K562 (cell line): ENCODE measurements around the gene FBXO22. TPM values are rescaled to one million over a fixed set of nuclear protein-coding genes. Genes with fewer than 3 reads are reported as not detected.

Experiments
- ATAC-seq: fragments of 200-7000 bp; cut with Tn5 transposase; 3 replicates; pipeline ENCODE4 v1.9.1; 2020; ENCODE audit warnings: moderate library complexity
- BruUV-seq: library from RNA; stranded (reverse); fragments of 400-500 nt; replicated peaks from 2 replicates; lab custom pipeline; 2021; lab: Mats Ljungman, UMichigan
- CTCF ChIA-PET: fragments of 300-600 bp; formaldehyde crosslinking; extraction: SDS; loops from one replicate; lab custom pipeline; 2021; ENCODE audit warnings: low intra/inter-chr PET ratio; lab: Yijun Ruan, JAX
- POLR2A ChIA-PET: fragments of 300-600, 350-650 bp; sonication (Branson Sonifier 250); formaldehyde crosslinking; extraction: SDS; loops from one replicate; lab custom pipeline; 2021; ENCODE audit warnings: antibody characterized with exemption, inconsistent platforms; lab: Yijun Ruan, JAX
- DNase-seq, 4 experiments: peaks; one replicate each; pipeline versions ENCODE4 v3.0.0 to v3.0.0-alpha.2; 2011 to 2018; ENCODE audit warnings: low spot score in 3 of 4, mixed read lengths in 3 of 4; ENCODE audit errors: extremely low read depth in 1 of 4
- FAIRE-seq: peaks from 2 replicates; lab custom pipeline; 2011; peaks lifted over from hg19 to GRCh38; lab: Jason Lieb, UNC
- H2AFZ ChIP-seq: 2 replicates; pipeline ENCODE4 v1.6.0; 2011; ENCODE audit warnings: low read depth, low read length, control low read depth, inconsistent platforms
- H3K27ac ChIP-seq: fragments of 200-600 bp; 3 replicates; pipeline ENCODE4 v1.8.0; 2011; ENCODE audit warnings: low read depth, mild to moderate bottlenecking, control low read depth, inconsistent platforms, low read length, moderate library complexity, mixed read lengths; ENCODE audit errors: extremely low read depth
- H3K27me3 ChIP-seq, 2 experiments: fragments of 300-600 bp in 1 of 2; 2 replicates in 1 of 2; 3 replicates in 1 of 2; pipeline versions ENCODE4 v1.6.0 to v1.8.0; 2011; ENCODE audit warnings: inconsistent platforms in 2 of 2, low read length in 2 of 2, mild to moderate bottlenecking in 1 of 2, mixed read lengths in 1 of 2, moderate library complexity in 1 of 2; ENCODE audit not compliant: control insufficient read depth in 2 of 2, insufficient read depth in 2 of 2
- H3K36me3 ChIP-seq: fragments of 300-600 bp; 3 replicates; pipeline ENCODE4 v1.8.0; 2011; ENCODE audit warnings: mild to moderate bottlenecking, low read length, inconsistent platforms; ENCODE audit not compliant: control insufficient read depth, insufficient read depth
- H3K4me1 ChIP-seq, 2 experiments: fragments of 200-600 bp in 1 of 2; replicated peaks in 1 of 2; 2 replicates in 1 of 2; 3 replicates in 1 of 2; pipeline versions ENCODE4 v1.5.1 to v1.8.0; 2011; ENCODE audit warnings: inconsistent platforms in 2 of 2, low read length in 2 of 2, mild to moderate bottlenecking in 1 of 2, mixed read lengths in 1 of 2, moderate library complexity in 1 of 2; ENCODE audit not compliant: control insufficient read depth in 2 of 2, insufficient read depth in 2 of 2
- H3K4me2 ChIP-seq: 2 replicates; pipeline ENCODE4 v1.6.1; 2011; ENCODE audit warnings: low read length, control low read depth, inconsistent platforms, mixed read lengths; ENCODE audit not compliant: insufficient read depth
- H3K4me3 ChIP-seq: fragments of 200-600 bp; sonication (generic), shearing (Covaris generic); 2 replicates; pipeline ENCODE4 v1.5.1; 2016; ENCODE audit warnings: control low read depth, inconsistent platforms
- H3K79me2 ChIP-seq: fragments of 200-600 bp; 3 replicates; pipeline ENCODE4 v1.8.0; 2011; ENCODE audit warnings: low read length, inconsistent platforms; ENCODE audit not compliant: control insufficient read depth, insufficient read depth
- H3K9ac ChIP-seq, 2 experiments: 2 replicates each; pipeline versions ENCODE4 v1.6.0 to v1.6.1; 2011; ENCODE audit warnings: low read depth in 2 of 2, low read length in 2 of 2, control low read depth in 1 of 2, inconsistent platforms in 1 of 2, mild to moderate bottlenecking in 1 of 2, mixed read lengths in 1 of 2; ENCODE audit not compliant: insufficient read depth in 1 of 2
- H3K9me1 ChIP-seq: one replicate; pipeline ENCODE4 v1.6.0; 2011; ENCODE audit warnings: inconsistent platforms, mild to moderate bottlenecking, low read length, moderate library complexity; ENCODE audit not compliant: control insufficient read depth, insufficient read depth
- H3K9me3 ChIP-seq: replicated peaks from 2 replicates; pipeline ENCODE4 v1.5.1; 2011; ENCODE audit warnings: low read depth, low read length, inconsistent platforms; ENCODE audit not compliant: control insufficient read depth, insufficient read depth
- H4K20me1 ChIP-seq: replicated peaks from 2 replicates; pipeline ENCODE4 v1.6.1; 2011; ENCODE audit warnings: low read length, inconsistent platforms, mixed read lengths; ENCODE audit not compliant: control insufficient read depth, insufficient read depth
- ARID2 ChIP-seq: fragments of 450-650 bp; IDR thresholded peaks from 2 replicates; pipeline ENCODE4 v1.6.1; 2017; ENCODE audit warnings: antibody characterized with exemption, mild to moderate bottlenecking
- CHD1 ChIP-seq: fragments of 200-600 bp; sonication (generic); IDR thresholded peaks from one replicate; pipeline ENCODE4 v1.6.1; 2012; ENCODE audit warnings: mild to moderate bottlenecking, moderate library complexity, low read length, inconsistent platforms
- DPF2 ChIP-seq: fragments of 450-650 bp; IDR thresholded peaks from 2 replicates; pipeline ENCODE4 v1.6.1; 2016
- EGR1 ChIP-seq: fragments of 450-650 bp; conservative IDR thresholded peaks from 2 replicates; pipeline ENCODE4 v1.6.1; 2017; ENCODE audit warnings: mild to moderate bottlenecking
- HDAC6 ChIP-seq: IDR thresholded peaks from 2 replicates; pipeline ENCODE4 v1.6.1; 2012; ENCODE audit warnings: low read depth, mild to moderate bottlenecking, control low read depth, inconsistent platforms, low read length, moderate library complexity
- ILF3 ChIP-seq: fragments of 450-650 bp; IDR thresholded peaks from 2 replicates; pipeline ENCODE4 v1.6.1; 2018; ENCODE audit warnings: antibody characterized with exemption, mild to moderate bottlenecking, moderate library complexity, borderline replicate concordance
- KAT2B ChIP-seq: IDR thresholded peaks from one replicate; pipeline ENCODE4 v1.6.1; 2012; ENCODE audit warnings: low read depth, mild to moderate bottlenecking, control low read depth, inconsistent platforms, low read length, moderate library complexity
- MAFK ChIP-seq: IDR thresholded peaks from 2 replicates; pipeline ENCODE4 v1.6.1; 2011; ENCODE audit warnings: low read length, improper control_type of control experiment
- NFATC3 ChIP-seq: fragments of 450-650 bp; IDR thresholded peaks from 2 replicates; pipeline ENCODE4 v1.6.1; 2017; ENCODE audit warnings: mild to moderate bottlenecking
- NR2C1 ChIP-seq, 2 experiments: fragments of 450-650 bp; IDR thresholded peaks; 2 replicates each; pipeline ENCODE4 v1.6.1; 2017; ENCODE audit warnings: mild to moderate bottlenecking in 2 of 2, antibody characterized with exemption in 1 of 2, inconsistent platforms in 1 of 2, missing compliant biosample characterization in 1 of 2, missing genetic modification characterization in 1 of 2
- POLR2H ChIP-seq: IDR thresholded peaks from 2 replicates; pipeline ENCODE4 v1.6.1; 2016; ENCODE audit warnings: missing genetic modification characterization, low read depth, mild to moderate bottlenecking, control low read depth, missing compliant biosample characterization, moderate library complexity
- RBM34 ChIP-seq: fragments of 200-400 bp; formaldehyde crosslinking; IDR thresholded peaks from 2 replicates; pipeline ENCODE4 v1.6.1; 2018; ENCODE audit warnings: low read length, borderline replicate concordance; ENCODE audit not compliant: insufficient read depth
- RREB1 ChIP-seq: fragments of 250-450 bp; sonication (Bioruptor Pico); IDR thresholded peaks from 2 replicates; pipeline ENCODE4 v1.4.0; 2020
- SMC3 ChIP-seq: conservative IDR thresholded peaks from 2 replicates; pipeline ENCODE4 v1.6.1; 2011; ENCODE audit warnings: low read depth, low read length, improper control_type of control experiment; ENCODE audit not compliant: insufficient read depth
- STAG1 ChIP-seq: sonication (generic); formaldehyde crosslinking; IDR thresholded peaks from 2 replicates; pipeline ENCODE4 v1.5.0; 2020; ENCODE audit warnings: missing genetic modification reagents, borderline replicate concordance
- TCF7 ChIP-seq: sonication (generic); IDR thresholded peaks from 2 replicates; pipeline ENCODE4 v1.6.1; 2016; ENCODE audit warnings: antibody characterized with exemption, borderline replicate concordance
- WGBS: fragments of 100-300 bp; shearing (Covaris generic); methylation state at CpG from one replicate; pipeline ENCODE4 v1.1.6; 2016; ENCODE audit warnings: low coverage, mixed read lengths; ENCODE audit not compliant: insufficient coverage; ENCODE audit errors: missing lambda C conversion rate; 5-methylcytosine and 5-hydroxymethylcytosine counted together
- in situ Hi-C: fragments of 300-500 bp; cut with MboI; formaldehyde crosslinking; loops from 4 replicates; pipeline ENCODE4 v1.15.0; 2018; ENCODE audit warnings: inconsistent platforms, mixed read lengths
- intact Hi-C: fragments of 100-400 bp; cut with micrococcal nuclease; formaldehyde crosslinking; loops from 2 replicates; pipeline ENCODE4 v1.14.2; 2022
- polyA plus RNA-seq, 8 experiments: library from polyadenylated mRNA; depleted of rRNA in 4 of 8; stranded (reverse) in 5 of 8; unstranded in 3 of 8; fragments of >200 nt; fragmentation: Nextera tagmentation in 2 of 8; fragmentation: Illumina TruSeq in 1 of 8; extraction: Ambion mirVana in 2 of 8; extraction: Trizol in 1 of 8; gene quantifications; 2 replicates each; pipeline versions ENCODE4 v1.2.1 to v1.2.3, GENCODE V29; 2011 to 2014; ENCODE audit warnings: inconsistent platforms in 1 of 8, missing spikeins in 1 of 8
- total RNA-seq, 7 experiments: library from RNA; depleted of rRNA in 6 of 7; stranded (reverse); fragments of >200 nt in 6 of 7; fragmentation: Illumina TruSeq in 2 of 7; extraction: Trizol in 2 of 7; gene quantifications; 2 replicates each; pipeline versions ENCODE4 v1.2.1 to v1.2.3, GENCODE V29; 2011 to 2021; ENCODE audit warnings: low replicate concordance in 1 of 7

Gene FBXO22
- total and polyA plus RNA-seq, 9 of the 15 experiments (the other 6 are each of a cell fraction or from before 2014, with no cell fraction given) = 24.4 to 99.4 (median 66.5) TPM

- Histone ChIP-seq H3K4me1 (no peaks in the 10 kb centered on the region), H3K9me3 (no peaks in the 10 kb centered on the region), H3K4me3 (no peak overlapping the region), H3K9ac (no peak overlapping the region), H3K4me2 (no peak overlapping the region), H3K9me1 (no peaks in the 10 kb centered on the region), H3K27ac (no peak overlapping the region), H3K79me2 (peaks cover 15% of the 10 kb centered on the region; the same call in 1 of the 3 replicates), H3K36me3 (peaks cover 92% of the 10 kb centered on the region), H2AFZ (no peak overlapping the region), H4K20me1 (peaks cover 4% of the 10 kb centered on the region), H3K27me3 (no peaks in the 10 kb centered on the region)
- ChIA-PET CTCF (interaction anchor here (0.5 to 2.4 kb wide), 13 partner anchors 18 to 1199 kb away, joined by 3 to 15 read pairs (median 3); partner anchors contain the start of genes FBXO22 and PTPN9), POLR2A (interaction anchor here (0.6 to 1.2 kb wide), 4 partner anchors 18 to 280 kb away, joined by 3 to 4 read pairs (median 3); partner anchors contain the start of gene FBXO22)
- in situ Hi-C loops (loop anchor here (5.0 kb wide), 1 partner anchor 110 kb away; no protein-coding TSS in a partner anchor), intact Hi-C loops (loop anchor here (1.0 to 10.0 kb wide), 4 partner anchors 112 to 237 kb away; no protein-coding TSS in a partner anchor)
- FAIRE-seq = peak; percentile 86
- ATAC-seq = peak; percentile 99
- DNase-seq = peak in 2 of 4 experiments; percentile 38 to 84
- 76% methylated on average over 9 of the region's 9 CpGs for WGBS
- BruUV-seq = no TSS peak
- TF ChIP-seq CHD1 (no peak), POLR2H (tag) (0 out of 2 replicates have a peak, but pooled peaks have one; percentile 42), RBM34 (no peak), KAT2B (no peak), TCF7 (no peak), SMC3 (peak; percentile 64), DPF2 (no peak), NR2C1 (IDR thresholded peaks at IDR 0.05) (no peak), NR2C1 (tag; IDR thresholded peaks at IDR 0.05) (no peak), ARID2 (0 out of 2 replicates have a peak, but pooled peaks have one; percentile 48), RREB1 (no peak), STAG1 (CRISPR knock-in tag) (peak; percentile 20; the same call in 1 of the 2 replicates), HDAC6 (no peak), EGR1 (peak; percentile 36; the same call in 1 of the 2 replicates), MAFK (0 out of 2 replicates have a peak, but pooled peaks have one; percentile 3), ILF3 (no peak), NFATC3 (no peak)
Measured at GRCh38 chr15:75921732-75922703, 18.3 kb downstream of the FBXO22 start.
